Tongue (tissue), 2 donors: ENCODE data around the gene THOC1. TPM values are rescaled to one million over a fixed set of nuclear protein-coding genes. Genes with fewer than 3 reads are reported as not detected.

Experiments used
- DNase-seq: peaks from one replicate; pipeline ENCODE4 v3.0.0-alpha.2; 2015
- total RNA-seq: library from RNA; depleted of rRNA; stranded (reverse); fragments of >200 nt; gene quantifications from one replicate; pipeline ENCODE4 v1.2.3, GENCODE V29; 2014

THOC1 gene
- total RNA-seq, 1 donor from 2014 or later, result 69.0 TPM

- DNase-seq, result no peak
These were observed 7.6 kb upstream of the THOC1 start for GRCh38 chr18:275486-275885.

GRCh38 chr18:274313-274712 is 6.5 kb upstream of the THOC1 start:
- DNase-seq, result no peak

GRCh38 chr18:273525-273924 is 5.7 kb upstream of the THOC1 start:
- no peak for DNase-seq

- no peak for DNase-seq
These were observed 4.8 kb upstream of the THOC1 start for GRCh38 chr18:272650-273049.

GRCh38 chr18:269480-270095 is 1.7 kb upstream of the THOC1 start:
- no peak for DNase-seq

- no peak for DNase-seq
These were observed 513 bp downstream of the THOC1 start for GRCh38 chr18:267380-267687.

GRCh38 chr18:261398-262073 is 6.3 kb downstream of the THOC1 start:
- no peak for DNase-seq

GRCh38 chr18:260547-260946 is 7.3 kb downstream of the THOC1 start:
- no peak for DNase-seq

GRCh38 chr18:255171-255570 is 12.7 kb downstream of the THOC1 start:
- no peak for DNase-seq

- no peak for DNase-seq
These were observed 14.7 kb downstream of the THOC1 start for GRCh38 chr18:253121-253520.

- DNase-seq, result no peak
These were observed 16.3 kb downstream of the THOC1 start for GRCh38 chr18:251572-251971.

GRCh38 chr18:250685-251084 is 17.2 kb downstream of the THOC1 start:
- DNase-seq, result no peak

- DNase-seq, result no peak
These were observed 19.8 kb downstream of the THOC1 start for GRCh38 chr18:248053-248452.

GRCh38 chr18:245282-245847 is 22.5 kb downstream of the THOC1 start:
- DNase-seq, result peak; percentile 48

- DNase-seq, result no peak
These were observed 27.7 kb downstream of the THOC1 start for GRCh38 chr18:240175-240574.

GRCh38 chr18:231563-231962 is 36.3 kb downstream of the THOC1 start:
- no peak for DNase-seq

GRCh38 chr18:228586-228985 is 39.3 kb downstream of the THOC1 start:
- DNase-seq, result no peak

- DNase-seq, result no peak
These were observed 39.9 kb downstream of the THOC1 start for GRCh38 chr18:227902-228301.

- no peak for DNase-seq
These were observed 40.5 kb downstream of the THOC1 start for GRCh38 chr18:227374-227773.

GRCh38 chr18:225745-226144 is 42.1 kb downstream of the THOC1 start:
- DNase-seq, result no peak

- no peak for DNase-seq
These were observed 47.1 kb downstream of the THOC1 start for GRCh38 chr18:220708-221107.

GRCh38 chr18:217532-218336 is 50.1 kb downstream of the THOC1 start:
- DNase-seq, result no peak

- DNase-seq, result no peak
These were observed 52.3 kb downstream of the THOC1 start for GRCh38 chr18:215448-216010.
